Daoy (cell line): Measurements from ENCODE around the gene TIFAB. TPM values are rescaled to one million over a fixed set of nuclear protein-coding genes. Genes with fewer than 3 reads are reported as not detected.

ENCODE experiments used
- DNase-seq: peaks from one replicate; pipeline ENCODE4 v3.0.0-alpha.2; 2015; ENCODE audit warnings: low read depth
- total RNA-seq: library from RNA; depleted of rRNA; stranded (reverse); fragments of >200 nt; shearing (Covaris generic); gene quantifications from 2 replicates; pipeline ENCODE4 v1.2.3, GENCODE V29; 2014

Gene TIFAB
- total RNA-seq, 1 experiment from 2014 or later, result not detected

DNA sequence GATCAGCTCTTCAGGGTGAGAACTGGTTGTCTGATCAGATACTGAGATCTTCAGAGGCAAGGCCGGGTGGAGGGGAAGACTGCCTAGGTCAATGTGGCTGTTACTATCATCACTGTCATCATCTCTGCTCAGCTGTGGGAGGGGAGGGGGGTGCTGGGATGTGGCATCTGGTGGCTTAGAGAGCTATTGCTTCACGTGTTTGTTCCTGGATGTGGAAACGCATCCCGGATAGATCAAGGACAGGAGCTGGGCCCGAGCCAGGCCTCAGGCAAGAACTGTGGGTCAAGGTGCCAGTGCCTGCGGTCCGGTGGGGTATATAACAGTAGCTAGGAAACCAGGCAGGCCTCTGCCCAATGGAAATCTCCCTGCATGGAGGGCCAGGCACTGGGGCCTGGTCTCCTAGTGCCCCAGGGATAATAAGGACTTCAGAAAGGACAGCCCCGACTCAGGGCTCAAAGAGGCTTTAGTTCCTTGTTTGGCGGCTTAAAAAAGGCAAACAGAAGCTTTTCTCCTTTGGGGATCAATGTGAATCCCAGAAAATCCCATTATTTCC, 30.3 kb upstream of the TIFAB start:
- DNase-seq, result no peak

DNA sequence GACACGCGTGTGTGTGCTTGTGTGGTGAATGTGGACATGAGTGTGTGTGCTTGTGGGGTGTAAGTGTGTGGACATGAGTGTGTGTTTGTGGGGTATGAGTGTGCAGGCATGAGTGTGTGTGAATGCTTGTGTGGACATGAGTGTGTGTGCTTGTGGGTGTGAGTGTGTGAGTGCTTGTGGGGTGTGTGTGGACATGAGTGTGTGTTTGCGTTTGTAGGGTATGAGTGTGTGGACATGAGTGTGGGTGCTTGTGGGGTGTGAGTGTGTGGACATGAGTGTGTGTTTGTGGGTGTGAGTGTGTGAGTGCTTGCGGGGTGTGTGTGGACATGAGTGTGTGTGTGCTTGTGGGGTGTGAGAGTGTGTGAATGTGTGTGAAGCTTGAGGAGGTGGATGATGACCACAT, 29.8 kb upstream of the TIFAB start:
- no peak for DNase-seq

DNA sequence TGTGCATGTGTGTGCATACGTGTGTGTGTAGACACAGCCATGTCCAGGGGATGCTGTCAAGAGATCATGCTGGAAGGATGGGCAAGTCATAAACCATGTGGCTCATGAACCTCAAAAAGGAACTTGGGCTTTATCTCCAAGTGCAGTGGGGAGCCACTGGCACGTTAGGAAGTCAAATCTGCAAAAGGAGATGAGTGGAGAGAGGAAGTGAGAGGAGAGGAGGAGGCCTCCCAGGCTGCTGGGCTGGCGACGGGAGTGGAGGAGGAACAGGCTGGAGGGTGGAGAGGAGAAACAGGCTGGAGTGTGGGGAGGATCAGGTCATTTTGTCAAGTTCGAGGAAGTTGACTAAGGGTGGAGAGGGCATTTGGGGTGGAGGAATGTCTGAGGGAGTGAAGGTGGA, 29.2 kb upstream of the TIFAB start:
- DNase-seq, result no peak

DNA sequence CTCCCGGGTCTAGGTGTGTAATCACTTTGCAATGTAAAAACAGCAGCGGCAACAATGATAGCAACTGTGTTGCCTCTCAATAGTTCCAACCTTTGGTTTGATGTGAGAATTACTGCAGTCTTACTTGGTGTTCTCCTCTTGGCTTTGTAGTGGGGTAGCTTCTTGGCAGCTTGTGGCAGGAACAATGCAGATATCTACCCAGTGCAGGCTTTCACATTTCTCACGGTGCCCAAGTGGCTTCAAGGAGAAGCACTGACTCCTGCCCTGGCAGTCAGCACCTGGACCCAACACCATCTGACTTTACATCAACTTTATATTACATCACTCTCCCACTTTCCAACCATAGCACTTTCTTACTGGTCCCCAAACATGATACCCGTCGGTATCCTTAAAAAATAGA, 28.4 kb upstream of the TIFAB start:
- DNase-seq, result no peak

DNA sequence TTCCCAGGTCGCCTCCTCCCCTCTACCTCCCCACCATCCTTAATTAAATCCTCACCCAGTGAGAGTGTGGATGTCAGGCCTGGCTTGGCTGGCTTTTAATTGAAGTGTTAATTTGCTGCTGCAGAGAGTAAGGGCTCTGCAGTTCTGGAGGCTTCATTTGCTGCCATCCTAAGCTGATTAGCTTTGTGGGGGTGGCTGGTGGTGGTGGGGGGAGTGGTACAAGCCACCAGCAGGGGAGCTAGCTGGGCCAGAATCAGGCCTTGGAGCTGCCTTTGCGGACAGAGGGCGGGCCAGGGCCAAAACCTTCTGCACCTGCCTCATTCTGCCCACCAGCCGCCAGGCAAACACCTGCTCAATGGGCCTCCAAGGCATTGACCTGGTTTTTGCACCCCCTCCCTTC, 26.8 kb upstream of the TIFAB start:
- DNase-seq, result no peak

DNA sequence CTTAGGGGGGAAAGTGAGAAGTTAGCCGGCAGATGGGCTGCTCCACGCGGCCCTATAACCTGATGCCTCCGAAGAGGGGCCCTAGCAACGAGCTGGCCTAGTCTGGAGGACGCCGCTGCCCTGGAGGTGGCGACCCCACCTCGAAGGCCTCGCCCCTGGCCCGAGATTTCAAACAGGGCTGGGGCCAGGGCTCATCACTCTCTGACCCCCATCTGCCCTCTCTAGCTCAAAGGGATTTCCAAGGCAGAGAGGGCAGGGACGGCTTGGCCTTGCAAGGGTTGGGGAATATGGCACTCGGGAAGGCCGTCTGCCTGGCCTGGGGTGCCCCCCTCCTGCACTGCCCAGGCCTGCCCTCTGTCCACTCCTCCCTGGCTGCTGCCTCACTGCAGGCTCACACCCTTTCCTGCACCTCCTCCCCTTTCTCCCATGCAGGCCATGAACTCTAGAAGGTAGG, 25.5 kb upstream of the TIFAB start:
- no peak for DNase-seq

DNA sequence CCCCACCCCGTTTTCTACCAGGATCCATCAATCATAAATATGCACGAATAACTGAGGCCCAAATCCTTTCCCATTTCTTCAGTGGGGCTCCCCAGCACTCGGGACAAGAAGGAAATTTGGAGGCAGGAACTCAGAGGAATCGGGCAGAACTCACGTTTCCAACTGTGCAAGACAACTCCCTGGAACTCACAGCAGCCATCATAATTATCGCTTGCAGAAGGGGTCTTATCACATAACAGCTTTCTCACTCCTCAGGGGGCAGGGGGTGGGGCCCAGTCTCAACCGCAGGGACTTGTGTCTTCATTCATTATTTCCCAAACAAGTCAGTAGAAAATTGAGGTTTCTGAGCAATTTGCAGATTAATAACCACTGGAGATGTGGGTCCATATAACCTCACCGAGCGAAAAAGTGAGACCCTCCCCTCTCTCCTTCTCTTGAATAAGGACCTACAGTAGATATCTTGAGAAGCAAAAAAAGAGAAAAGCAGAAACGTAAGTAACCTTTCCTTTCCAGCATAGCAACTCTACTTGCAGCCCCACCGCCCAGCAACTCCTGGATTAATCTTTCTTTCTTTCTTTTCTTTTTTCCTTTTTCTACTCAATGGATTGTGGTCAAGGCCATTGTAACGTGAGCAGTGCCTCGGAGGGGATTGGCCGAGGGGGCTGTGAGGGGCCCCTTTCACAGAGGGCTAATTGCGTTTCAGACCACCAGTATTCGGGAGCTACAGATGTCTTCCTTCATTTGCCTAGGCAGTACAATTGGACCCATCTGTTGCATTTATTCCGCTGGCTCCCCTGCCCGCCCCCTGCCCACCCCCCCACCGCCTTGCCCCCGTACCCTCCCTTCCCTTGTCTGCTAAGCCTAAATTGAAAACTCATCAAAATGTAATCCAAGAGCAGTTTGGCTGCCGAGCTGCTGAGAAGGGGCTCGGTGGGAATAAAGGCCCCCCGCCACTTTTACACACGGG, 24.7 kb upstream of the TIFAB start:
- no peak for DNase-seq

DNA sequence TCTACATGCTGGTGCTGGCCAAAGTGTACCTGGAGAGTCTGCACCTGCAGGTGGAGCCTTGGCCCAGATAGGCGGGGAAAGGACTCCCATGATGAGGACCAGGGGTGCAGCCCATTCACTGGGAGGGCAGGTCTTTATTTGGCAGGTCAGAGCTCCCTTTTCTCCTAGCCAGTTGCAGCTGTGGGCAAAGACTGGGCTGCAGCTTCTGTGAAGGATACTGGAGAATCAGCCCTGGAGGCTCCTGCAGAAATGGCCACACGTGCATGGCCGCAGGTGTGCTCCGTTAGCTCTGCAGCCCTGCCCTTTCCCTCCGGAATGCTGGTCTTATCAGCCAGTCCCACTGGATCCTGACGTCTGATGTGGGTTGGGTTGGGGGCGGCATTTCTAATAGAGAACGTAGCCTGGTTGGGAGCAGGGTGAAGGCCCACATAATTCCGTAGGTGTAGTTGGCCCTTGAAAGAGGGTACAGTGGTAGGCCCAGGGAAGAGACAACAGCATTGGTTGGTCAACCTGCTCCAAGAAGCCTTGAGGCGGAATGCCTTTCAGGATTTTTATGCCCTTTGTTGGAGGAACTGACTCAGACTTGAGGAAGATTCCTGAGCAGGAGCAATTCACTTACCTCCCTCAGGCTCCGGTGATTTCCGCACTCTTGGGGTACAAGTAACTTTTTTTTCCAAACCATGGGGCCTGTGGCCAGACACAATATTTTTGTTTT, 22.0 kb upstream of the TIFAB start:
- no peak for DNase-seq

DNA sequence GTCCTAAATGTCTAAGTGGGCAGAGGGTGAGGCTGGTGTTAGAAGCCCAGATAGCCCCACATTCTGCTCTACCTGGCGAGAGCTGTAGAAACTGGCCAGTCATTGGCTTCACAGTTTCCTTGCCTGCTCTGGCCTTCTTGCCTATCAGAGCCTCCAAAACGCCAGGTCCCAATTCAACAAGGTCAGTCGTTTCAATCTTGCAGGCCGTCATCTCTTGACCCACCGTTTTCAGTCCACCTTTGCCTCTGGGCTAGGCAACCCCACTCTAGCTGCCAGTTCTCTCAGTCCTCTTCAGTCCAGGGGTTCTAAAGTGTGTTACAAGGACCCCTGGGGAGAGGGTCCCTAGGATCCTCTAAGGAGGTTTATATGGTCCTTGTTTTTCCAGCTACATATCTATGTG, 20.0 kb upstream of the TIFAB start:
- DNase-seq, result no peak

DNA sequence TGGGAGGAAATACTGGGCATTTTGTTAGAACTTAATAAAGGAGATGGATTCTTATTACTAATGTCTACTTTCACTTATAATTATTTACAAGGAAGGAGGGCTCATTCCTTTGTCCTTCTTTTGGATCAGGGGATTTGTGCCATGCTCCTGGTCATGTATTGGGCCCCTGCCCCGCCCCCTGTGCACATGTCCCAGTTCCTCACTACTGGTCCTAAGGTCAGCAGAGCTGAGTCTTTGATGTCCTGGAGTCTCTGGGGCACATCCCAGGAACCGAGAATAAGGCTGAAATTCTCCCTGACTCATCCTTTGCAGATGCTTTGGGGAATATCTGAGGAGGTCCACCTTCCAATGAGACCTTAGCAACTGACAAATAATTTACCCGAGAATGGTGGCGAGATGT, 19.6 kb upstream of the TIFAB start:
- no peak for DNase-seq

DNA sequence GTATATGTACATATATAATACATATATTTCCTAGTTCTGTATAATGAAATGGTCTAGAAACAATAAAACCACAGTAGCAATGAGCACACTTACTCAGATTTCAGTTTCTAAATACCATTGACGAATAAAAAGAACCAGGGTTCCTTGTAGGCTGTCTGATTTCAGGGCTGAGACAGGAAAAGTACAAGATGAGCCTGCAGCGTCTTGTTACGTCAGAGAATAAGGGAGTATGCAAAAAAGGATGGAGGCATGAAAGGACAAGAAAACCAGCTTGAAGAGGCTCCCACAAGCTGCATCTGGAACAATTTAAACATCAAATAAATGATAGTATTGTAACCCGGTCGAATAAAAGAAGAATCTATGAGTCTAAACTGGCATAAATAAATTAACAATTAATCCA, 17.8 kb upstream of the TIFAB start:
- DNase-seq, result no peak

DNA sequence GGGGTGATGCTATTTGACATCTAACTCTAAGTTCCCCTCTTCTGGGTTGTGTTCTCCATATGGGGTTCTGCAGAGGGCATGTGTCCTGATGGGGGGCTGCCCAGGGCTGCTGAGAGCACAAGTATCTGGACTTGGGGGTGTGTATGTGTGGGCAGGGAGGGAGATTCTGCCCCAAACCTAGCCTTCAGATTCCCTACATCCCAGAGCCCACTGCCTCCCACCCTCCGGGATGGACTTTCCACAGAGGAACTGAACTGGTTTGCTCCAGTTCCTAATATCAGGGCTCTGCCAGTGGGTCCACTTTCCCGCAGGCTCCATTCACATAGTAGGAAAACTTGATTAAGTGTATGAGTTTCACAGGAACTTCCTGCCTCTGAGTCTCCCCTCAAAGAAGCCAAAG, 16.4 kb upstream of the TIFAB start:
- no peak for DNase-seq

DNA sequence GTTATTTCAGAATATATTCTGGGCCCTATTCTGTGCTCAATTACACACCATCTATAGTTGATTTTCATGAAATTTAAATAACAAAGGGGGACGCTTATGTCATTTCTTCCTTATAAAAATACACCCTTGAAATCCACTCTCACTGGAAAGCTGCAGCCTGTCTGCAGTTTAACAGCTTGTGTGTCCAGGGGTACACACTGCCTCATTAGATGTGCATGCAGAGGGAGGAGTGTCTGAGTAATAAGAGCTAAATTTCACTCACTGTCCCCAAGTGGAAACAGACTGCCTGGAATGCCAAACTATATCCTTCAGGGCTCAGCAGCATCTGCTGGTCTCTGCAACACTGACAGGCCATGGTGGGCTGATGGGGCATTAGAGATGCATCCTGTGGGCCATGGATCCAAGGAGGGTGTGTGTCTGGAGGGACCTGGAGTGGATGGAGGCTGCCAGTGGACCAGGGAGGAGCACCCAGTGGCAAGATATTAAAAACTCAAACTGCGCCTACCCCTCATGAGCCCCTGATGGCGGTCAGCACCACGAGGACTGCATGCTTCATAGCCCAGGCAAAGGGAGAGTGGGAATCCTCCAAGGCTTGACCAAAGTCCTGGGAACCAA, 15.8 kb upstream of the TIFAB start:
- DNase-seq, result no peak

DNA sequence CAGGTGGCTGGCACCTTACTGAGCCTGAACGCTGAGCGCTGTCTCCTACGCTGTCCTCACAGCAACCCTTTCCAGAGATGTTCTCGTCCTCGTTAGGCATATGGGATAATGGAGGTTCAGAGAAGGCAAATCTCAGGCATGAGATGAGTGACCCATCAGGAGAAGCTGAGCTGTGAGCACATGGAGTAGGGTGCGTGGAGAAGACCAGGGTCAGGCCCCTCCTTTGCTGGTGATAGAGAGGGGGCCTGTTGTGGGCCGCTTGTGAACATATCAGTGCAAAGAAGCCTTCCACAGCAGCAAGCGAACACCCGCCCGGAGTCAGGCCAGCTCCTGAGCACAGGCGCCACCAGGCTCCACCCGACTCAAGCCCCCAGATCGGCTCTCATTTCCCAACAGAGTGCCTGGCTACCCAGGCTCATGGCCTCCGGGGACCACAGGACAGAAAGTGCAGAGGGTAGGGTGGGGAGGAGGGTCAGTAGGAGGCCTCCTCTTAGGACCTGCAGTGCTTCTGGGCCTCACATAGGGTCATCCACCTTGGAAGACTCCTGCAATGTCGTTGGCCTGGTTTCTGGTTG, 15.0 kb upstream of the TIFAB start:
- no peak for DNase-seq

DNA sequence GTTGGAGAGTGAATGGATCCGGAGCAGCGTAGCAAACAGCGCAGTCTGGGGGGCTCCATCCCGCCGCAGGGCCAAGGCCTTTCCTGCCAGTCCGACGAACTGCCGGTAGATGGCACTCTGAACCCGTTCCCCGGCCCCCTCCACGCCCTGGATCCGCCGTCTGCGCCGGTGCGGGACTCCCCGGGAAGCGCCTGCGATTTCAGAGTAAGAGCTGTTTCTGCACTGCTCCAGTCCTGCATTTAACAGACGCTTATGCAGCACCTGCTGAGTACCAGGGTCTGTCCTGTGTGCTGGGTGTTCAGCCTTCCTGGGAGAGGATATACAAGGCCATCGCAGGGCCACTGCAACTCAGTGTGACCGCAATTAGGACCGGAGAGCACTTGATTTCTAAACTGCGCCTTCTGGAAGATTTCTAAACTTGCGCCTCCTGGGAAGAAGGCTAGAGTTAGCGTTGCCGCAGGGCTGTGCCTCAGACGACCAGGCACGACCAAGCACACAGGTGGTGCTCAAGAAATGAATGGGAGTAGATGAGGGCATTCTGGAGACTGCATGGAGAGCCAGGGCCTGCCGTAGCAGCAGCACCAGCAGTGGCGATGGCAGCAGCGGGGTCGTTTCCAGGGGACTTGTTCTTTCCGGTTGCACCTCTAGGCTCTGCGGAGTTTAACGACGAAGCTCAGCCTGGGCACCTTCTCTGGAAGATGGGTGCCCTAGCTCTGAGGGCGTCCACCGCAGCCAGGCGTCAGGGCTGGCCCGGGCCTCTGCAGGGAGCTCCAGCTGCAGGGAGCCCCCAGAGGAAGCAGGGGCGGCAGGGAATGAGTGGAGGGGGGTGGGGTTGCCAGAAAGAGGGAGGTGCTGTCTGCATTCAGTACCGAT, 14.3 kb upstream of the TIFAB start:
- peak; percentile 81 for DNase-seq

DNA sequence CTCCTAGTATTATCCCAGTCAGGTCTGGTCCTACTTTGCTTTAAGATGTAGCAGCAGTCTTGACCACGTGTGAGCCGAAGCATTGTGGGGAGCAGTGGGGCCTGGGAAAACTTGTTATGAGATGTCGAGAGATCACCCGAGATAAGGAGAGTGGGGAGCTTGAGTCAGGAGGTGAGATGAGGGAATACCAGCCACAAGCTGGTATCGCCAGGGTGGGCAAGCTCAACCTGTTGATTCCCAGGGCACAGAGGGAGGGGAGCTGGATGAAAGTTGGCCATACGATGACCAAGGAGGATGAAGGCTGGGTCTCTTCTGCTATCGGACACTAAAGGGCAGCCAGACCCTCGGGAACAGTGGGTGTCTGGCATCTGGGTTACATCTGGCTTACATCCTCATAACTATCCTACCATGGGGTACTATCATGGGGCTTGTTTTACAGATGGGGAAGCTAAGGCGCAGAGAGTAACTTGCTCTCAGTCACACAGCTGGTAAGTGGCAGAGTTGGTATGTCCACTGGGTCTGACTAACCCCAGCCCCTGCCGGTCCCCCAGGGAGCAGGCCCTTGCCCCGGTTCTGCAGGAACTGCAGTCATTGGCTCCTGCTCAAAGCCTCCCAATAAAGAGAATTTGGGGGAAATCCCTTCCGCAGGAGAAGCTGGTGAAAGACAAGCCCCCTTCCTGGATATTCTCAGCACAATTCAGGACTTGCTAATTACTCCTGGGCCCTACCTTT, 13.4 kb upstream of the TIFAB start:
- no peak for DNase-seq

DNA sequence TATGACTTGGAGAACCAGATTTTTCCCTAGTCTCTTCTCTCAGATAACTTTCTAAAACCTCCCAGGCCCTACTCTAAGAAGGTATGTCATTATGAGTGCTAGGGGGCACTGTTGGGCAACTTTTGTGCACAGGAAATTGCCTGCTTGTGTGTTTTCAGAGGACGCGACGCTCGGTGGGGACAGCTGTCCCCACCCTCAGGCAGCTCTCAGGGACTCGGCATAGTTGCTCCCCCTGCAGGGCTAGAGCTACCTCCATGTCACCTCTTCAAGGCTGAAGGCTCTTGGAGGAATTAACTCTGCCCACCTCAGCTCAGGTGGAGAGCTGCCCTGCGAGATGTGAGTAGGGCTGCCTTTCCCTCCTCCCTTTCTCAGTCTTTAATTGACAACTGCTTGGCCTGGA, 10.2 kb upstream of the TIFAB start:
- DNase-seq, result peak; percentile 73

DNA sequence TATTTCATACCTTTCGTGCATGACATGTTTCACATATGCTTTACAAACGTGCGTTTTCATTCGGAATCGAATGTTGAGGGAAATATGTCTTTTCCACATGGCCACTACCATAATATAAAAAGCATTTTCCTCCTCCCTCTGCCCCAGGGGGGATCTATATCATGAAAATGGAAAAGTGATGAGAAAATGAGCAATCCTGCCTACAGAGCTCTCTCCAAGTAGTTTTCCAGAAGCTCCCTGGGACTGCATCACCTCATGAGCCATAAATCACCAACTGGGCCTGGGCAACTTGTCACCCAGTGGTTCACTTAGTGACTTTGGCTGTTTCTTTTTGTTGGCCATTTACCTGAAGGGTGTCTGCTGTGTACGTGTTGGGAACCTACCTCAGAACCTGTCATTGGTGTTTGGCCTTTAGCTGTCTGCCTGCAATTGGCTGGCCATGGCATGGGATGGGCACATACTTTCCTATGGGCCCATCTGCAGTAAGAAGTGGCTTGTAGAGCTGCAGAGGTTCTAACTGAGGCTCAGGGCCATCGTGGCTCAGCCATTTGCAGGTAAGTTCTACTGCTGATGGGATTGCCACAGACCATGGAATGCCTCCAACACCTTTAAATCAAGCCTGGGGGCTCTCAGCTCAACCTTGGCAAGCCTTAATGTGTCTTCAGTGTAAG, 9.5 kb upstream of the TIFAB start:
- no peak for DNase-seq

DNA sequence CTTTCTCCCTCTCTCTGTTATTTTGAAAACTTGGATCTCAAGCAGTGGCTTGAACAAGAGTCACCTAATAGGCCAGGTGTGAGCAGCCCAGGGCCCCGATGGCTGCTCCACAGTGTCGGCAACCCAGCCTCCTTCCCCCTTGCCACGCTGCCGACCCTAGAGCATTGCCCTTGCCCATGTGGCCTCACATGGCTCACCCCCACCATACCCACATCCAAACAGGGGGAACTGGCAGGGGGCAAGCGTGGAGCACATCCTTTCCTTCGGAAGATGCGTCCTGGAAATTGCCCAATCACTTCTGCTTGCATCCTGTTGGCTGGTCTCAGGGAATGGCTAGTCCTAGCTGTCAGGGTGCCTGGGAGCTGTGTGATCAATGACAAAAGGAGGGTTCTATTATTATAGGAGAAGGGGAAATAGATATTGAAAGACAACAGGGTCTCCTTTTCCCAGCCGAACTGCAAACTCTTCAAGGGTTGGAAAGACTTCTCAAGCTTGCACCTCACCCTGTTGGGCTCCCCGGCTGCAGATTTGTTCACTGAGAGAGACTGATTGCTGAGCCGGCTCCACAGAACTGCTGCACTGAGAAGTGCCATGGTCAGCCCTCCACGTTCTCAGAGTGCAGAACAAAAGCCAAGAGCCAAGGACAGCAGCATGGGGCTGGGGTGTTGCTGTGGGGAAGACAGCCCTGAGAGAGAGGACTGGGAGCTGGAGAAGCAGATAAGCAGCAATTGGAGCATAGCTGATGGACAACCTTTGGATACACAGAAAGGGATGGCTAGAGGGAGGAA, 8.3 kb upstream of the TIFAB start:
- no peak for DNase-seq
